GM12873 (cell line): ENCODE results near the gene DYNC1LI1.

Experiments used
- CTCF ChIP-seq: IDR thresholded peaks from 2 replicates; pipeline ENCODE4 v1.5.1; 2012; ENCODE audit warnings: low read depth, mild to moderate bottlenecking, moderate library complexity, low read length, control low read depth; ENCODE audit not compliant: insufficient read depth; ENCODE audit errors: missing control alignments

Gene DYNC1LI1

GRCh38 chr3:32483772-32484171 lies 86.9 kb downstream of the DYNC1LI1 start:
- TF ChIP-seq CTCF = no peak

- TF ChIP-seq CTCF = no peak
These were observed 88.0 kb downstream of the DYNC1LI1 start for GRCh38 chr3:32482693-32483092.

- no peak for TF ChIP-seq CTCF
These were observed 88.6 kb downstream of the DYNC1LI1 start for GRCh38 chr3:32481791-32482631.

GRCh38 chr3:32480604-32481003 lies 90.1 kb downstream of the DYNC1LI1 start:
- TF ChIP-seq CTCF = no peak
